Activated CD8-positive, alpha-beta memory T cell treated with anti-CD3 and anti-CD28 coated beads, Interleukin-2, amount 50 U/mL, for 4 hours (primary cell): ENCODE data around the gene NUDT19.
"Not testable (repeated sequence)": the region's sequence is repeated elsewhere in the genome, so short reads cannot be mapped to it uniquely, and the experiment has no call there.

Source experiments
- DNase-seq: peaks from one replicate; pipeline ENCODE4 v3.0.0-alpha.2; 2020

NUDT19 gene

DNA sequence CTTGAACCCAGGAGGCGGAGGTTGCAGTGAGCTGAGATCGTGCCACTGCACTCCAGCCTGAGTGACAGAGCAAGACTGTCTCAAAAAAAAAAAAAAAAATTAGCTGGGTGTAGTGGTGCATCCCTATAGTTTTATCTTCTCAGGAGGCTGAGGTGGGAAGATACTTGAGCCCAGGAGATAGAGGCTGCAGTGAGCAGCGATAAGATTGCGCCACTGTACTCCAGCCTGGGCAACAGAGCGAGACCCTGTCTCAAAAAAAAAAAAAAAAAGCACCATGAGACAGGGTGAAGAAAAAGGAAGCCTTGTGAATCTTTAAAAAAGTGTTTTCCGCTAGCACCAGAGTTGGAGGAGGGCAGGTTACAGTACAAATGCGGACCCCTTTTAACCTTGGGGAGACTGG, 24.6 kb downstream of the NUDT19 start:
- not testable (repeated sequence) for DNase-seq

DNA sequence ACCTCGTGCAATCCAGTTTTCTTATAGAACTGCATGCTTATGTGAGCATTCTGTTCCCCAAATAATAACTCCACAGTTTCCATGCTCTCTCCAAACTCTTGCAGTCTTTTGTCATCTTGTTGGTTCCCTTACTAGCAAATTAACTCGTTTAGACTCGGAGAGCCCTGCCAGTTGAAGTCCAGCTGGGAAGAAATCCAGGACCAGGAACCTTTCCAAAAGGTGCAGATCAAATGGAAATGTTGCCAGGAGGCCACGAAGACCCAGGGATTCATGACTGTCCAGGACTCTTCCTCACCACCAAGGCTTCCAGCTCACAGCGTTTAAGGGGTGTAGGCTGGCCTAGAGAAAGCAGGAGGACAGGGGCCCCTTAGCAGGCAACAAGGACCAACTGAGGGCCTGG, 25.9 kb downstream of the NUDT19 start:
- DNase-seq: no peak

DNA sequence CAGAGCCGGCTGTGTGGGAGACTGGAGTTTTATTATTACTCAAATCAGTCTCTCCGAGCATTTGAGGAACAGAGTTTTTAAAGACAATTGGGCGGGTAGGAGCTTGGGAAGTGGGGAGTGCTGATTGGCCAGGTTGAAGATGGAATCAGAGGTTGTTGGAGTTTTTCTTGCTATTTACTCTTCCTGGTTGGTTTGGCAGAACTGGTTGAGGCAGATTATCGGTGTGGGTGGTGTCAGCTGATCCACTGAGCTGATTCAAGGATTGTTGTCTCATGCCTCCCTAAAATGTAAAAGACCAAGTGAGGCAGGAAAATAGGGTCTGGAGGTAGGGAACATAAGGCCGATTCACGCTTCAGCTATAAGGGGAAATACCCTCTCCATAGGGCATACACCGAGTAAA, 26.7 kb downstream of the NUDT19 start:
- no peak for DNase-seq

DNA sequence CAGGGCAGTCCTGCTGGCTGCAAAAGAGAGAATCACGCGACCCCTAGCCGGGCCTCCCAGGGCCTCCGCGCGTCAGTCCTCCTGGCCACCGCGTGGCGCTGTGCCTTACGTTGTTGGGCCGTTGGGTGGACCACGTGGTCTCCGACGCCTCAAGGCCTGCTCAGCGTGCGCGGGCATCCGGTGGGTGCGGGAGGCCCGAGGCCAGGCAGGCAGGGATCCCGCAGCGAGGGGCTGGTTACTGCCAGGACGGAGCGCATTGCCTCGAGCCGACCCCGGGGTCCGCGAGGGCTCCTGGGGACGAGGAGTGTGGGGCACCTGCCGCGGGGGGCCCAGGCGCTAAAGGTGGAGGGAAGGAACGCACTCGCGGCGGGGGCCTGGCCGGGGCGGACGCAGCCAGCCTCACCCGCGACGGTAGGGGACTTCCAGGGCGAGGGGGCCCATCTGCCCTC, 28.0 kb downstream of the NUDT19 start, which contains the start of gene TDRD12:
Gene TDRD12 (plus strand): TSS at position 157 of the 449 bp plus-strand sequence. CDS start 306 bp downstream, outside the sequence.
- no peak for DNase-seq

DNA sequence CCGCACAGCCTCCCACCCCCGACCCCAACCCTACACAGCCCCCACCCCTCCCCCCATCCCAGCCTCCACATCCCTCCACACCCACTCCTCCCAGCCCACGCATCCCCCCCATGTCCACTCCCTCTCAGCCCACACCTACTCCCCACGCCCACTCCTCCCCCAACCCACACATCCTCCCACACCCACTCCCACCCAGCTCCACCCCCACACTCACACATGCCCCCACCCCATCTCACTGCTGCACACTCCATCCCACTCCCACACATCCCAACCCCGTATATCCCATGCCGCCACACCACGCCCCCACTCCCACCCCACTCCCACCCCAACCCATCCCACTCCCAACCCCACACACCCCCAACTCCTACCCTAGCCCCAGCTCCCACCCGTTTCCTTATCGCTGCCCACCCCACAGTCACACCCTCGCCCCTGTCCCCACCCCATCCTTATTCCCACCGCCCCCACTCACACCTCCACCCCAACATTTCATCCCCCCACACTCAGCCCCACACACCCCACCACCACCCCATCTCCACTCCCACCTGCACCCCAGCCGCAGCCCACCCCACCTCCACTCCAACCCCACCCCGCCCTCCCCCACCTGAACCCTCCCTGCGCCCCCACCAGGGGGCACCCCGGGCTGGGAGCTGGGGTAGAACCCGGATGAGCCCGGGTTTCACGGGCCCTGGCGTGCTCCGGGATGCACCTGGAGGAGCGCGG, 28.8 kb downstream of the NUDT19 start:
- DNase-seq: no peak

DNA sequence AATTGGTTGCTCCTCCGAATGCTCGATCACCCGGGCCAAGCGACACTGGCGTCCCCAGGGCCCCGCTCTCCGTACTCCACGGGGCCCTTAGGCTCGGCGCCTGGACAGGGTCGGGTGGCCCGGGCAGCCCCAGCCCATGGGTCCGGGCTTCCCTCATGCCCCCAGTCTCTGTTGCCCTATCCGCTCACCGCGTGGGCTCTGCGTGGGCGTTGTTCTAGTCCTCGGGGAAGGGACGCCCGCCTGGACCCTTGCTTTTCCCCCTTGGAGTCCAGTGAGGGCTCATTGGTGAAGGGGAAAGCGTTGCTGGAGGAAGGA, 29.3 kb downstream of the NUDT19 start:
- no peak for DNase-seq

DNA sequence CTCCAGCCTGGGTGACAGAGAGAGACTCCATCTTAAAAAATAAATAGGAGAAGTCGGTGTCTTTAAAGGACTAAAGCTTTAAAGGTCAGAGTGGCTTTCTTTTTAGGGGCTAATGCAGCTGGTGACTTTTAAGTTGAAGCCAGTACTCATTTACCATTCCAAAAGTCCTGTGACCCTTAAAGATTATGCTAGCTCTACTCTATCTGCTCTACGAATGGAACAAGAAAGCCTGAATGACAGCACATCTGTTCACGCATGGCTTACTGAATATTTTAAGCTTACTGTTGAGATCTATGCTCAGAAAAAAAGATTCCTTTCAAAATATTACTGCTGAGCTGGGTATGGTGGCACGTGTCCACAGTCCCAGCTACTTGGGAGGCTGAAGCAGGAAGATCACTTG, 44.3 kb downstream of the NUDT19 start:
- DNase-seq: no peak

DNA sequence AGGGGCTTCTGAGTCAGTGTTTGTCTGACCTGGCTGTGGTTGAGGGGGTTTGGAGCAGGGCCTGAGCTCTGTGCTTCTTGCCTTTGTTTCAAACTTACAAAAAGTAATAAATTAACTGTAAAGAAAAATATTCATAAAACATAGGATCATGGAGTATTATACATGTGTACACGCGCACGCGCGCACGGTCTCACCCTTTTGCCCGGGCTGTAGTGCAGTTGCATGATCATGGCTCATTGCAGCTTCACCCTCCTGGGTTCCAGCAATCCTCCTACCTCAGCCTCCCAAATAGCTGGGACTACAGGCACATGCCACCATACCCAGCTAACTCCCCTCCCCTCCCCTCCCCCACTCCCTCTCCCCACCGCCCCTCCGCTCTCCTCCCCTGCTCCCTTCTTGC, 51.4 kb downstream of the NUDT19 start:
- DNase-seq: no peak

DNA sequence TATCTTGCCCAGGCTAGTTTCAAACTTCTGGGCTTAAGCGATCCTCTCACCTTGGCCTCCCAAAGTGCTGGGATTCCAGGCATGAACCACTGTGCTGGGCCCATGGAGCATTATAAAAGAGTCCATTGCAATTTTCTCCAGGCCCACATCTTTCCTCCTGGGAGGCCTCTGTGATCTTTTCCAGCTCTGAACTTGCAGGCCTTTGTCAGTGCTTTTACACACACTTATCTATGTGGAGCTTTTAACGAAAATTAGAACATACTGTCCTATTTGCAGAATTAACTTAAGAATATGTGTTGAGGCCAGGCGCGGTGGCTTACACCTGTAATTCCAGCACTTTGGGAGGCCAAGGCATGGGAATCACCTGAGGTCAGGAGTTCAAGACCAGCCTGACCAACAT, 51.8 kb downstream of the NUDT19 start:
- DNase-seq: no peak

DNA sequence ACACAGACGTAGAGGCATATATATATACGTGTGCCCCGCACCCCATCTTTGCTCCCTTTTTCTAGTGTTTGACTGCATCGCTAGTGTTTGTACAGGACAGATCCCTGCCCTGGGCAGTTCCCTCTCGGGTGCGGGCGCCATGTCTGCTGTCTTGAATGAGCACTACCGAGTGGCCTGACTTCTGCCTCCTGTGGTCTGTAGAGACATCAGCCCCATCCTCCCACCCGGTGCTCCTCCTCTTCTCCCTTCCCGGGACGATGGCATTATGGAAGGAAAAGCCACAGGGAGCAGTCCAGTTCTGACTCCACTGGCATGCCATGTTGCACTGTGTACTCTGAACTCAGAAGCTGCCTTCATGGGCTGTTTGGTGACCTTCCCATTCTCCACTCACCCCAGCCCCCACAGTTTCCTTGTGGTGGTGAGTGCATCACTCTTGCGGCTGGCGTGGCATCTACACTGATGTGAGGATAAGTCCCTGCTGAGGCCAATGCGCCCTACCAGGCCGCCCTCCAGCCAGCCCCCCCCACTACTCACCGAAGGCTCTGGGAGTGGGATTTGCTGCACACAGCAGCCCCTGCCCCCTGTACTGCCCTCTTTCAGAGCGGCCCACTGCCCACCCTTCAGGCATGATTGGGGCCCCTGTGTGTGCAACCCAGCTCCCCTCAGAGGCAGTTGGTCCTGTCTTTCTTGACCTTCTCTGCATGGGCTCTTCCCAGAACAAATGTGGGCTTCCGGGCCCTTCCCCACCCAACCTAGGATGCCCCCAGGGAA, 53.1 kb downstream of the NUDT19 start:
- no peak for DNase-seq

DNA sequence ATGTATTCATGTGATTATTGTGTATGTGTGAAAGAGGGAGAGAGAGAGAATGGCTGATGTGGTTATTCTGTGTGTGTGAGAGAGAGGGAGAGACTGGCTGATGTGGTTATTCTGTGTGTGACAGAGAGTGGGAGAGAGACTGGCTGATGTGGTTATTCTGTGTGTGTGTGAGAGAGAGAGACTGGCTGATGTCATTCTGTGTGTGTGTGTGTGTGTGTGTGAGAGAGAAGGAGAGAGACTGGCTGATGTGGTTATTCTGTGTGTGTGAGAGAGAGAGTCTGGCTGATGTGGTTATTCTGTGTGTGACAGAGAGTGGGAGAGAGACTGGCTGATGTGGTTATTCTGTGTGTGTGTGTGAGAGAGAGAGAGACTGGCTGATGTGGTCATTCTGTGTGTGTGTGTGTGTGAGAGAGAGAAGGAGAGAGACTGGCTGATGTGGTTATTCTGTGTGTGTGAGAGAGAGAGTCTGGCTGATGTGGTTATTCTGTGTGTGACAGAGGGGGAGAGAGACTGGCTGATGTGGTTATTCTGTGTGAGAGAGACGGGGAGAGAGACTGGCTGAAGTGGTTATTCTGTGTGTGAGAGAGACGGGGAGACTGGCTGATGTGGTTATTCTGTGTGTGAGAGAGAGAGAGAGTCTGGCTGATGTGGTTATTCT, 54.1 kb downstream of the NUDT19 start:
- not testable (repeated sequence) for DNase-seq

DNA sequence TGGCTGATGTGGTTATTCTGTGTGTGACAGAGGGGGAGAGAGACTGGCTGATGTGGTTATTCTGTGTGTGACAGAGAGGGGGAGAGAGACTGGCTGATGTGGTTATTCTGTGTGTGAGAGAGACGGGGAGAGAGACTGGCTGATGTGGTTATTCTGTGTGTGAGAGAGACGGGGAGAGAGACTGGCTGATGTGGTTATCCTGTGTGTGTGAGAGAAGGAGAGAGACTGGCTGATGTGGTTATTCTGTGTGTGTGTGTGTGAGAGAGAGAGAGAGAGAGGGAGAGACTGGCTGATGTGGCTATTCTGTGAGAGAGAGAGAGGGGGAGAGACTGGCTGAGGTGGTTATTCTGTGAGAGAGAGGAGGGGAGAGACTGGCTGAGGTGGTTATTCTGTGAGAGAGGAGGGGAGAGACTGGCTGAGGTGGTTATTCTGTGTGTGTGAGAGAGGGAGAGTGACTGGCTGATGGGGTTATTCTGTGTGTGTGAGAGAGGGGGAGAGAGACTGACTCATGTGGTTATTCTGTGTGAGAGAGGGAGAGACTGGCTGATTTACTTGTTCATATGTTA, 55.1 kb downstream of the NUDT19 start:
- DNase-seq: not testable (repeated sequence)

DNA sequence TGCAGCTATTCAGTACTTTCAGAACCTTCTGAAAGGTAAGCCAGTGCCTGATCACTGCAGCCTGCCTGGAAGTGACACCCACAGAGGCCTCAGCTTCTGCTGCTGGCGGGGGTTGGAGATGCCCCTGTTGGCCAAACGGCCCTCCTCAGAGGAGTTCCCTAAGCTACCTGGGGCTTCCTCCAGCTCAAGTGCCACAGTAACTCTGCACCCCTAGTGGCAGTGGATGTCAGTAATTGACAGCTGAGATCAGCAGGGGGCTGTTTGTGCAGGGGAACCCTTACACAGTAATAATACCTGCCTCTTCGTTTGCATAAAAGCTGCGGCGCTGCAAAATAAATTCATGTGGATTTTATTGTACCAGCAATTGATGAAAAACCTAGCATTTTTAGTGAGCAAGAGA, 56.9 kb downstream of the NUDT19 start:
- no peak for DNase-seq

DNA sequence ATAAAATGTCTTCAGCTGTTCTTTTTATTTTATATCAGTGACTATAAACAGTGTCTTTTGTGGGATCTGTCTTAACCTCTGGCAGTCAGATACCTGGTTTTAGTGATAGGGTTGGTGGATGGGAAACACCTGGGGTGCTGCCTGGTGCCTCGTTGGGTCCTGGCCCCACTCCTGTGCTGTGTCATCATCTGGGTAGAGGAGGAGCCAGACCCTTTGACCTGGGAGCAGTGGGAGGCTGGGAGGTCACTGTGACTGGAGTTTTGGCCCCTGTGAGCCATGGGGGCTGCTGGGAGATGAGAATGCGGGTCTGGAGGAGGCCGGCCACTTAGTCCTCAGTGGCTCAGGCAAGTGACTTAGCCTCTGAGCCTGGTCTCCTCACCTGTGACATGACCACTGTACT, 57.3 kb downstream of the NUDT19 start:
- DNase-seq: no peak

DNA sequence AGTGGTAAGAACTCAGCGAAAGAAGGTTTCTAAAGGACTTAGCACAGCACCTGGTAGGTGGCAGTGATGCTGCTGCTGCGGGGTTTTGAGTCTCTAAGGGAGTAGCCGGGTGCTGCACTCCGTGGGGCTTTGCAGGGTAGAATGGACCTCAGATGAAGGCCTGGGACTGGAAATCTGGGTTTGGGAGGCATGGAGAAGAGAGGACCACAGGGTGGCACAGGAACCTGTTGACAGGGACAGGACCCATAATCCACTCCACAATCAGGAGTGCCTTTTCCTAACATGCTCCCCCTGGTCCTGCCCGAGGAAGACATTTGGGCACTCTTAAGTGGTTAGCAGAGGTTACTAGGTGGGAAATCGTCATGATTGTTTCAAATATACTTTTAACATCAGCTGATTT, 57.7 kb downstream of the NUDT19 start:
- no peak for DNase-seq

DNA sequence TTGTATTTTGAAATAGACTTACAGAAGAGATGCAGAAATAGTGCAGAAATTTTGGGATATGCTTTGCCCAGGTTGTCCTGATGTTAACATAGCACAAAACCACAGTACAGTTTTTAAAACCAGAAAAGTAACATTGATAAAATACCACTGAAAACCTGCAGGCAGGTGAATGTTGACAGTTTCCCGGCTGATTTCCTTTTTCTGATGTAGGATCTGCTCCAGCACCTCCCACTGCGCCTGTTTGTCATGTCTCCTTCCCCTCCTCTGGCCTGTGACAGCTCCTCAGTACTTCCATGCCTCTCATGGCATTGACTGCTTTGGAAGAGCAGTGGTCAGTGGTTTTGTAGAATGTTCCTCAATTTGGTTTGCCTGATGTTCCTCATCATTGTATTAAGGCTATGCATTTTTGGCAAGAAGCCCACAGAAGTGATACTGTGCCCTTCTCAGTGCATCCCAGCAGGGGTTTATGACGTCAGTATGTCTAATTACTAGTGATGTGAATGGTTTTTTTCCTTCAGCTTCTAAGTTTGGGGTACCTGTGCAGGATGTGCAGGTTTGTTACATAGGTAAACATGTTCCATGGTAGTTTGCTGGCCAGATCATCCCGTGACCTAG, 58.9 kb downstream of the NUDT19 start:
- DNase-seq: no peak

DNA sequence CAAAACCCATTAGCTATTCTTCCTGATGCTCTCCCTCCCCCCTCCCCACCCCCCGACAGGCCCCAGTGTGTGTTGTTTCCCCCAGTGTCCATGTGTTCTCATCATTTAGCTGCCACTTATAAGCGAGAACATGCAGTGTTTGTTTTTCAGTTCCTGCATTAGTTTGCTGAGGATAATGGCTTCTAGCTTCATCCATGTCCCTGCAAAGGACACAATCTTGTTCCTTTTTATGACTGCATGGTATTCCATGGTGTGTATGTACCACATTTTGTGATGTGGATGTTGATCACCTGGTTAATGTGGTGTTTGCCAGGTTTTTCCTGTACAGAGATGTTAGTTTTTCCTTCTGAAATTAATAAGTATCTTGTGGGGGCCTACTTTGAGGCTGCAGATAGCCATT, 59.4 kb downstream of the NUDT19 start:
- no peak for DNase-seq

DNA sequence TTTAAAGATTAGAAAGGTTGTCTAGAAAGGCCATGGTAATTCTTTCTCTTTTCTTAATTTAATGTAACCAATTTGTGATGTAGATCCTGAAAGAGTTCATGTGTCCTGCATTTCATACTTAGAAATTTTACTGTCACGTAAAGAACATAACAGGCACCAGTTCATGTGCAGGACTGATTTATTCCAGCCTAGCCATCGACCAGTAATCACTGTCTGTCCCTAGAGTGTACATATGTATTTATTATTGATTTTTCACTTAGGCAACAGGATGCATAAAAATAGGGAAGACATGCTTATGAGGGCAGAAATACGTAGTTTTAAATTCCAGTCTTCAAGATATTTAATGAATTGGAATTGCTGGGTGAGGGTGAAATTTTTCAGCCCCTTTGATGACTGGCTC, 65.6 kb downstream of the NUDT19 start:
- DNase-seq: no peak
